Measurements from ENCODE around the gene CLDN9. TPM values are rescaled to one million over a fixed set of nuclear protein-coding genes. Genes with fewer than 3 reads are reported as not detected.

The CLDN9 gene
- total RNA-seq, 2 donors from 2014 or later = 0.14 TPM; not detected in 1

- ATAC-seq (replicated peaks in 1 of 2) = no peak
- Mint-ChIP-seq H3K36me3 (ENCODE audit: insufficient read depth in 2 of 2) (peaks cover 7 to 12% of the 10 kb centered on the region in 2 donors), H3K4me1 (ENCODE audit: low read depth) (peaks cover 70% of the 10 kb centered on the region), H3K27ac (peak overlapping the region; percentile 63), H3K27me3 (ENCODE audit: low read depth) (no peaks in the 10 kb centered on the region), H3K9me3 (no peaks in the 10 kb centered on the region), H3K4me3 (peak overlapping the region; percentile 91 to 97)
- no peak for DNase-seq
Measured at GRCh38 chr16:3056336-3057180, 43.8 kb downstream of the CLDN9 start.

DNA sequence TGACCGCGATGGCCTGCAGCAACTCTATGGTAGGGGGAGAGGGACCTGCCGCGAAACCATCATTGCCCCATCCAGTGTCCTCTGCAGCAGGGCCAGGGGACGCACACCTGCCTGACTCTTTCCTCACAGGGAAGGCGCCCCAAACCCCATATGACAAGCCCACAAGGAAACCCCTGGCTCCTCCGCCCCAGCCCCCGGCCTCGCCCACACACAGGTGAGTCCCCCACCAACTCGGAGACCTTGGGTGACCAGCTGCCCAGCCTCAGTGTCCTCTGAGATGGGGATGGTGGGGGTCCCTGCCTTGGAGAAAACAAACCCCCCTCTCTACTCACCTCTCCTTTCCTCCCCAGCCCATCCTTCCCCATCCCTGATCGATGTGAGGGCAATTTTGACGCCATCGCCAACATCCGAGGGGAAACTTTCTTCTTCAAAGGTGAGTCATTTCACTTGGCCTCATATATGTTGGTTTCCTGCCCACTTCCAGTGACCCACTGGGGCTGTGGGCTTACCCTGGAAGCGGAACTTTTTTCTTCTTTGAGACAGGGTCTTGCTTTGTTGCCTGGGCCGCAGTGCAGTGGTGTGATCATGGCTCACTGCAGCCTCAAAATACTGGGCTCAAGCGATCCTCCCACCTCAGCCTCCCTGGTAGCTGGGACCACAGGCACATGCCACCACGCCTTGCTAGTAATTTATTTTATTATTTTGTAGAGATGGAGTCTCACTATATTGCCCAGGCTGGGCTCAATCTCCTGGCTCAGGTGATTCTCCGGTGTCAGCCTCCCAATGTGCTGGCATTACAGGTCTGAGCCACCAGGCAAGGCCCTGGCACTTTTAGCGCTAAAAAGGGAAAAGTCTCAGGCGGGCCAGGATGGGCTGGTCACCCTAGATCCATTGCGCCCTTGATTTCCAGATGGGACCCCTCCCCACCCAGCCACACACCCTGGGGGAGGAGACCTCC, 44.7 kb downstream of the CLDN9 start:
- Mint-ChIP-seq H3K36me3 (ENCODE audit: insufficient read depth in 2 of 2) (peaks cover 7 to 10% of the 10 kb centered on the region in 2 donors), H3K4me3 (peak overlapping the region; percentile 91 to 97), H3K27me3 (ENCODE audit: low read depth) (no peaks in the 10 kb centered on the region), H3K4me1 (ENCODE audit: low read depth) (peaks cover 70% of the 10 kb centered on the region), H3K27ac (peak overlapping the region; percentile 43), H3K9me3 (no peaks in the 10 kb centered on the region)
- ATAC-seq (replicated peaks in 1 of 2) (no peak), DNase-seq (no peak)

DNA sequence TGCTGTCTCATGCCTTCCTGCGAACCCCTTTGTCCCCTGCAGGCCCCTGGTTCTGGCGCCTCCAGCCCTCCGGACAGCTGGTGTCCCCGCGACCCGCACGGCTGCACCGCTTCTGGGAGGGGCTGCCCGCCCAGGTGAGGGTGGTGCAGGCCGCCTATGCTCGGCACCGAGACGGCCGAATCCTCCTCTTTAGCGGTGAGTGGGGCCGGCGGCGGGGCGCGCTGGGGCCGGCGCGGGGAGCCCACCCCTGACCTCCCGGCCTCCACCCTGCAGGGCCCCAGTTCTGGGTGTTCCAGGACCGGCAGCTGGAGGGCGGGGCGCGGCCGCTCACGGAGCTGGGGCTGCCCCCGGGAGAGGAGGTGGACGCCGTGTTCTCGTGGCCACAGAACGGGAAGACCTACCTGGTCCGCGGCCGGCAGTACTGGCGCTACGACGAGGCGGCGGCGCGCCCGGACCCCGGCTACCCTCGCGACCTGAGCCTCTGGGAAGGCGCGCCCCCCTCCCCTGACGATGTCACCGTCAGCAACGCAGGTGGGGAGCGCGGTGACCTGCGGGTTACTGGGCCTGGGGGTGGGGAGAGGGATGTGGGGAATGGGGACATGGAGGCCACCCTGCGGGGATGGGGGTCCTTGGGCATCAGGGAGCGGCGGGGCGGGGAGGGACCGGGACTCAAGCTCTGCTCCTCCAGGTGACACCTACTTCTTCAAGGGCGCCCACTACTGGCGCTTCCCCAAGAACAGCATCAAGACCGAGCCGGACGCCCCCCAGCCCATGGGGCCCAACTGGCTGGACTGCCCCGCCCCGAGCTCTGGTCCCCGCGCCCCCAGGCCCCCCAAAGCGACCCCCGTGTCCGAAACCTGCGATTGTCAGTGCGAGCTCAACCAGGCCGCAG, 45.7 kb downstream of the CLDN9 start:
- peaks cover 76% of the 10 kb centered on the region for H3K4me1 Mint-ChIP-seq (ENCODE audit: low read depth)
- H3K9me3 Mint-ChIP-seq = no peaks in the 10 kb centered on the region
- H3K4me3 Mint-ChIP-seq = peak overlapping the region; percentile 91 to 97
- peaks cover 9 to 14% of the 10 kb centered on the region in 2 donors for H3K36me3 Mint-ChIP-seq (ENCODE audit: insufficient read depth in 2 of 2)
- H3K27me3 Mint-ChIP-seq (ENCODE audit: low read depth) = no peaks in the 10 kb centered on the region
- DNase-seq (peak; percentile 63 to 72), ATAC-seq (replicated peaks in 1 of 2) (peak; percentile 41 to 52)
- H3K27ac Mint-ChIP-seq = peak overlapping the region; percentile 63

DNA sequence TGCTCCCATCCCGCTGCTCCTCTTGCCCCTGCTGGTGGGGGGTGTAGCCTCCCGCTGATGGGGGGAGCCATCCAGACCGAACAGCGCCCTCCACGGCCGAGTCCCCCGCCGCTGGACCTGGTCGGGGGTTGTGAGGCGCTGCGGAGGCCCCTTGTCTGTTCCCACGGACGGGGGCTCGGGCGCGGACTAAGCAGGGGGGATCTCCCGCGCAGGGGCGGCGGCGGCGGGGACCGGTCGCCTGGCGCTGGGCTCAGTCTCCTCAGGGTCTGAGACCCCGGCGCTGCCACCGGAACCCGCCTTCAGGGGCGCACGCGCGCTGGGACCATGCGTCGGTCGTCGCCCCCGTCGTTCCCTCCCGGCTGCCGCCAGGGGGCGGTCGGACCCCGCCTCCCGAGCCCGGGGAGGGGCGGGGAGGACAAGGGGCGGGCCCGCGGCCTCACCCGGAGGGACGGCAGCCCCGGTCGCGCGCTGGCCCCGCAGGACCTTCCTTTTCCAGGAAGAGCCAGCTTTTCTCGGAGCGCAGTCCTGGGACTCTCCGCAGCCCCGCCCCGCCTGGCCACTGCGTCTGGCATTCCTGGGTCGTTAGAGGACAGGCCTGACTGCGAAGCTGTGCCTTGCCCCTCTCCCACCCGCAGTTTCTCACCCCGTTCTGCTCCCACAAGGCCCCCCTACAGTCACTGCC, 46.5 kb downstream of the CLDN9 start:
- ATAC-seq (replicated peaks in 1 of 2) = peak; percentile 85 to 87
- no peaks in the 10 kb centered on the region for H3K27me3 Mint-ChIP-seq (ENCODE audit: low read depth)
- H3K27ac Mint-ChIP-seq = peak overlapping the region; percentile 93
- peaks cover 76% of the 10 kb centered on the region for H3K4me1 Mint-ChIP-seq (ENCODE audit: low read depth)
- peak overlapping the region; percentile 91 to 97 for H3K4me3 Mint-ChIP-seq
- H3K36me3 Mint-ChIP-seq (ENCODE audit: insufficient read depth in 2 of 2) = peaks cover 10 to 14% of the 10 kb centered on the region in 2 donors
- no peaks in the 10 kb centered on the region for H3K9me3 Mint-ChIP-seq
- peak; percentile 90 to 97 for DNase-seq

GRCh38 chr16:3059723-3060242, 47.1 kb downstream of the CLDN9 start:
- no peak for DNase-seq

GRCh38 chr16:3060339-3061127, 47.8 kb downstream of the CLDN9 start:
- H3K36me3 Mint-ChIP-seq (ENCODE audit: insufficient read depth in 2 of 2) = peaks cover 10 to 12% of the 10 kb centered on the region in 2 donors
- no peaks in the 10 kb centered on the region for H3K9me3 Mint-ChIP-seq
- no peak for ATAC-seq (replicated peaks in 1 of 2)
- no peak for DNase-seq
- H3K27me3 Mint-ChIP-seq (ENCODE audit: low read depth) = no peaks in the 10 kb centered on the region
- peak overlapping the region; percentile 85 to 91 for H3K4me3 Mint-ChIP-seq
- peaks cover 76% of the 10 kb centered on the region for H3K4me1 Mint-ChIP-seq (ENCODE audit: low read depth)
- H3K27ac Mint-ChIP-seq = peak overlapping the region; percentile 93

More at GRCh38 chr16:3059723-3060242, 47.1 kb downstream of the CLDN9 start:
- H3K27ac Mint-ChIP-seq = peak overlapping the region; percentile 93
- H3K36me3 Mint-ChIP-seq (ENCODE audit: insufficient read depth in 2 of 2) = peaks cover 10 to 13% of the 10 kb centered on the region in 2 donors
- H3K4me1 Mint-ChIP-seq (ENCODE audit: low read depth) = peaks cover 76% of the 10 kb centered on the region
- H3K4me3 Mint-ChIP-seq = peak overlapping the region; percentile 85 to 91
- no peaks in the 10 kb centered on the region for H3K9me3 Mint-ChIP-seq
- H3K27me3 Mint-ChIP-seq (ENCODE audit: low read depth) = no peaks in the 10 kb centered on the region
- ATAC-seq (replicated peaks in 1 of 2) = no peak

- peaks cover 62% of the 10 kb centered on the region for H3K4me1 Mint-ChIP-seq (ENCODE audit: low read depth)
- peak overlapping the region; percentile 98 to 100 for H3K4me3 Mint-ChIP-seq
- H3K27ac Mint-ChIP-seq = peak overlapping the region; percentile 98
- H3K9me3 Mint-ChIP-seq = no peaks in the 10 kb centered on the region
- peaks cover 21 to 26% of the 10 kb centered on the region in 2 donors for H3K36me3 Mint-ChIP-seq (ENCODE audit: insufficient read depth in 2 of 2)
- DNase-seq (no peak), ATAC-seq (replicated peaks in 1 of 2) (no peak)
- no peaks in the 10 kb centered on the region for H3K27me3 Mint-ChIP-seq (ENCODE audit: low read depth)
Measured at GRCh38 chr16:3062553-3062952, 49.8 kb downstream of the CLDN9 start.

- peaks cover 72% of the 10 kb centered on the region for H3K4me1 Mint-ChIP-seq (ENCODE audit: low read depth)
- H3K36me3 Mint-ChIP-seq (ENCODE audit: insufficient read depth in 2 of 2) = peaks cover 24 to 34% of the 10 kb centered on the region in 2 donors
- ATAC-seq (replicated peaks in 1 of 2) = peak; percentile 36 to 48
Measured at GRCh38 chr16:3063625-3064386, 51.1 kb downstream of the CLDN9 start.

More at GRCh38 chr16:3063625-3064386, 51.1 kb downstream of the CLDN9 start:
- no peak for DNase-seq
- H3K27ac Mint-ChIP-seq = peak overlapping the region; percentile 98
- no peaks in the 10 kb centered on the region for H3K27me3 Mint-ChIP-seq (ENCODE audit: low read depth)
- H3K9me3 Mint-ChIP-seq = no peaks in the 10 kb centered on the region
- peak overlapping the region; percentile 98 to 100 for H3K4me3 Mint-ChIP-seq
